Measurements from ENCODE around the gene CHIT1.

CHIT1 gene

GRCh38 chr1:203188686-203189232 lies 40.7 kb downstream of the CHIT1 start:
- DNase-seq (ENCODE audit: low read depth) = no peak

- no peak for DNase-seq (ENCODE audit: low read depth)
Measured at GRCh38 chr1:203187689-203188264, 41.7 kb downstream of the CHIT1 start.

- no peak for DNase-seq (ENCODE audit: low read depth)
Measured at GRCh38 chr1:203187304-203187685, 42.2 kb downstream of the CHIT1 start.

DNA sequence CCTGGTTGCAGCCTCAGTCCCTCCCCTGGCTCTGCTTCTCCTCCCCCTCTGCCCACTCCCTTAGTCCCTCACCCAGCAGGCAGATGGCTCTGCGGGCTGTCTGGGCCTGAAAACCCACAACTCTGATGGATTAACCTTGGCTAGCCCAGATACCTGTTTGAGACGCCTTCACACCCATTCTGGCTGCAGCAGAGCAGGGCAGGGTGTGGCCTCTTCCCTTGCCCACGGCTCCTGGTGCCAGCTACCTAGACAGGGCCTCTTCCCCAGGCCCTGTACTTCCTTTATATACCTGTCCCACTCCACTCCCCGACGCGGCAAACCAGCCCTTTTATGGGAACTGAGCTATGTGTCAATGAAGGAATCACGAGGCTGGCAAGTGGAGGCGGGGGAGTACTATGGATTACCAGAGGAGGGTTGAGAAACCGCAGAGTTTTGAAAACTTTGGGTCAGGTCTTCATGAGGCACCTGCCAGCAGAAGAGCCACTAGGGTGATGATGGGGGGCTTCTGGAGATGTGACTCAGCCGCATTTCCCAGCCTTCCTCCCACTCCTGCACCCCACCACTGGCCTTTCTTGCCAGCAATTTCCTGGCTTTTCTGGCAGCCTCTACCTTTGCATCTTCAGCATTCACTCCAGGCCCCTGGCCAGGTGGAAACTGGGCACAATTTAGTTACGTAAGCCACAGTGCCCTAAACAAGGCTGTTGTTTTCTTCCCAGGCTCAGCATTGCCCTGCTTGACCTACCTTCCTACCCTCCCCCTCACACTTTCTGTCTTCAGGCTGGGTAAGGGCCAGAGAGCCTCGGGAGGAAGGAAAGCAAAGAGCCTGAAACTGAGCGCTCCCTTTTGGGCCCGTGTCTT lies 42.8 kb downstream of the CHIT1 start, which contains the start of gene CHI3L1:
Gene CHI3L1, minus strand, starts transcription at position 259 of the 858 bp plus-strand sequence. Its CDS starts 81 bp downstream, at position 178.
- DNase-seq (ENCODE audit: low read depth) = no peak

GRCh38 chr1:203186091-203186445 lies 43.4 kb downstream of the CHIT1 start:
- no peak for DNase-seq (ENCODE audit: low read depth)

DNA sequence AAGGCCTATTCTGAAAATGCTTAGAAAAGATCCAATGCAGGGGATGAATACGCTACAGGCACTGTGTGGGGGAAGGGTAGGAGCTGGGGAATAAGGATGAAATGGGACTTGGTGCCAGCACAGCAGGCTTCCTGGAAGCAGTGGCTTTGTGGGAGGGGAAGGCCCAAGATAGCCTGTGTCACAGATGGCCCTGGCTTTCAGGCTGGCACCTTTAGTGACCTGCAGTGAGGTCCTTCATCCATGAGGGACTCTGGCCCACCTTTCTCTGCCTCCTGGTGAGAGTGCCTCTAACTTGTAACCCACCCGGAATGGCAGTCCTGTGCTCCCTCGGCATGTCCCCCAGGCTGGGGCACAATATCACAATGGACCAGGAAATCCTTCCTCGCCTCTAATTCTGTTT lies 43.9 kb downstream of the CHIT1 start:
- no peak for DNase-seq (ENCODE audit: low read depth)

DNA sequence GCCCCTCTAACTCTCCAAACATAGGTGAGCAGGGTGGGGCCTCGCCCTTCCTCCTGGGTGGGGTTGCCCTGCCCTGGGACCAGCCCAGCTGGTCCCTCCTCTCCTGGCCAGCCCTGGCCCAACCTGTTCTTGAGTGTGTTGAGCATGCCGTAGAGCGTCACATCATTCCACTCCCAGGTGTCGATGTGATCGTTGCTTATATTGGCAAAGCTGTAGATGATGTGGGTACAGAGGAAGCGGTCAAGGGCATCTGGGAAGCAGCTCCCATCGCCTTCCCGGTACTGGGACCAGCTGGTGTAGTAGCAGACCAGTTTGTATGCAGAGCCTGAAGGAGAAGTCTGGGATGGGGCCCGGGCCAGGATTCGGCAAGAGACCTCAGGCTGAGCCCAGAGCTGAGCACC lies 44.4 kb downstream of the CHIT1 start:
- no peak for DNase-seq (ENCODE audit: low read depth)

DNA sequence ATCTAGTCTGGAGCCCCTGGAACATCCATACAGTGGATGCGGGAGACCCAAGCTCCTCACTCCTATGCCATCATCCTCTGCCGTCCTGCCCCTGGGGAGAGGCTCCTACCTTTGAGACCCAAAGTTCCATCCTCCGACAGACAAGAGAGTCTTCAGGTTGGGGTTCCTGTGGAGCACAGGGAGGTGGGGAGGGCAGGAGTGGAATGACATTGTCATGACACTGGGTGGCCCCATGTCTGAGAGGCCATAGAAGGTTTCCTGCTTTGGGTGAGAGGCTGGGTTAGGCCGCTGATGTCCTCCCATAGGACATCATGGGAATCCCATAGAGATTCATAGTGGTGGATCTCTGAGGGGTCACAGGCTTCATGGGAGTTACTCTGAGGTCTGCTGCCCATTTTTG lies 45.0 kb downstream of the CHIT1 start:
- no peak for DNase-seq (ENCODE audit: low read depth)

DNA sequence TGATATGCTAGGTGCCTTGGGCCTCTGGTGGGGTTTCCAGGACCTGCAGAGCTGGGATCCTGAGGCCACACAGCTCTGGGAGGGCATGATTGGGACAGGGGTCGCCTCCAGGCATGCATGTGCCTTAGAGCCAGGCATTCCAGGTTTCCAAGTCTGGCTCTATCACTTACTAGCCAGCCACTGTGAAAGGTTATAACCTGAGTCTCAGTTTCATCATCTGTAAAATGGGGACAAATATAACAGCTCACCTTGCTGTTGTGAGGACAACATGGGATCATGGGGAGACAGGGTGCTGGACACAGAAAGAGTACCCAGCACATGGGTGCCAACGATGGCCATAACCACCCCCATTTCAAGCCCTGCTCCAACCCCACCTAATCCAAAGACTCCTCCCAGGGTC lies 45.6 kb downstream of the CHIT1 start:
- no peak for DNase-seq (ENCODE audit: low read depth)

DNA sequence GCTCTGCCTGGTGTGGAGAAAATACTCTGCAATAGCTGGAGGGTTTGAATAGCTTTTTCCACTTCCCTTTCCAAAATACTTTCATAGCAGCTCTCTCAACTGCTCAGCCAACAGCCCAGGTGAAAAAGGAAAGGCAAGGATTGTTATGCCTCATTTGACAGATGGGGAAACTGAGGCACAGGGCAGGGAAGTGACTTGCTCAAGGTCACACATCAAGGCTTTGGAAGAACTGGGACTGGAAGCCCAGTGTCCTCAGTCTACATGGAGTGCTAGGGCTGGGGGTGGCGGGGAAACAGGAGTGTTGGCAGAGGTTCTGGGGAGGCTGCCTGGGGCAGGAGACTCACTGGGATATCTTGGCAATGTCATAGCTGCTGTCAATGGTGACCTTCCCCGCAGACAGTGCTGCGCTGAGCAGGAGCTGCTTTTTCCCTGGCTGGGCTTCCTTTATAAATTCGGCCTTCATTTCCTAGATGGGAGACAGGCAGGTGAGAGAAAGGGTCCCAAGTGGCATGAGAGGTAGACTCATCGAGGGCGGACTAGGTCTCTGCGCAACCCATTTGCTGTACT lies 47.0 kb downstream of the CHIT1 start:
- DNase-seq (ENCODE audit: low read depth) = no peak

DNA sequence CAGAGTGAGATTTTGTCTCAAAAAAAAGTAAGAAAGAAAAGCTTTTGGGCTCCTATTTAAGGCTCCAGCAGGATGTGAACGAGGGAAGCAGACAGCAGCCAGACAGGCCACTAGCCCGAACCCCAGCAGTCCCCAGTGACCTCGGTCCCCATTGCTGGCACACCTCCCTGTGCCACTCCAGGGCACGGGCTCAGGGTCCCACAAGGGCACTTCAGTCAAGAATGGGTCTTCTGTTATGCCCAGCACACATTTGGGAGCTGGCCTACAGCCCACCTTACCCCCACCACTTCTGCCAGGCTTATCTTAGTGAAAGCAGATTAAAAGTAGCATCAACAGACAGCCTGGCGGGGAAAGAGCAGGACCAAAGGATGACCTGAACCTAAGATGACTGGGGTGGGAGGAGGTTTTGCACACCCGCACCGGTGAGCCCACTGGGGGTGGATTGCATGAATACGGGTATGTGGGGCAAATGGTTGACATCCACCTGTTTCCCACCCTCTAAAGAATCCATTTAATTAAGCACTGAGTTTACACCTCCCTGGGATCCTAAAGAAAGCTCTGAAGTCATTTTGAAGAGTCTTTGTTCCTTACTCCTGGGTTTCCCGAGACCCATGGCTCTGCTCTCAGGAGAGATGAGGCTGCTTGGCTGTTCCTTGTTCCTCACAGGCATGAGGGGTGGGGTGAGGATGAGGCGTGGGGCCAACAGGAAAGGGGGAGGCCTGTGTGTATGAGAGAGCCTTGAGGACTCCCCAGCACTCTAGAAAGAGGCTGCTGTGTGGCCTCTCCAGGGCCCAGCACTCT lies 47.7 kb downstream of the CHIT1 start:
- no peak for DNase-seq (ENCODE audit: low read depth)

GRCh38 chr1:203180611-203181330 lies 48.7 kb downstream of the CHIT1 start:
- DNase-seq (ENCODE audit: low read depth) = no peak

DNA sequence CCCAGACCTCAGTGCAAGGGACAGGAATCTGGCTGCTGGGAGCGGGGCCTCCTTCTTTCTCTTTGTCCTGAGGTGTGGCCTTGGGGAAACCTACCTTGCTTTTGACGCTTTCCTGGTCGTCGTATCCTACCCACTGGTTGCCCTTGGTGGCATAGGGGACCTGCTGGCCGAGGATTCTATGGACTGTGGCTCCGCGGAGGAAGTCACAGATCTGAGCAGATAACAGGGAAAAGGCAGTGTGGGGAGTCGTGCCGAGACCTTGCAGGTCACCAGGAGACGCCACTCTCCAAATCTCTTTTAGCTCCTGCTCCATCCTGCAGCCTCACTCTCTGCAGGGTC lies 49.8 kb downstream of the CHIT1 start:
- no peak for DNase-seq (ENCODE audit: low read depth)

DNA sequence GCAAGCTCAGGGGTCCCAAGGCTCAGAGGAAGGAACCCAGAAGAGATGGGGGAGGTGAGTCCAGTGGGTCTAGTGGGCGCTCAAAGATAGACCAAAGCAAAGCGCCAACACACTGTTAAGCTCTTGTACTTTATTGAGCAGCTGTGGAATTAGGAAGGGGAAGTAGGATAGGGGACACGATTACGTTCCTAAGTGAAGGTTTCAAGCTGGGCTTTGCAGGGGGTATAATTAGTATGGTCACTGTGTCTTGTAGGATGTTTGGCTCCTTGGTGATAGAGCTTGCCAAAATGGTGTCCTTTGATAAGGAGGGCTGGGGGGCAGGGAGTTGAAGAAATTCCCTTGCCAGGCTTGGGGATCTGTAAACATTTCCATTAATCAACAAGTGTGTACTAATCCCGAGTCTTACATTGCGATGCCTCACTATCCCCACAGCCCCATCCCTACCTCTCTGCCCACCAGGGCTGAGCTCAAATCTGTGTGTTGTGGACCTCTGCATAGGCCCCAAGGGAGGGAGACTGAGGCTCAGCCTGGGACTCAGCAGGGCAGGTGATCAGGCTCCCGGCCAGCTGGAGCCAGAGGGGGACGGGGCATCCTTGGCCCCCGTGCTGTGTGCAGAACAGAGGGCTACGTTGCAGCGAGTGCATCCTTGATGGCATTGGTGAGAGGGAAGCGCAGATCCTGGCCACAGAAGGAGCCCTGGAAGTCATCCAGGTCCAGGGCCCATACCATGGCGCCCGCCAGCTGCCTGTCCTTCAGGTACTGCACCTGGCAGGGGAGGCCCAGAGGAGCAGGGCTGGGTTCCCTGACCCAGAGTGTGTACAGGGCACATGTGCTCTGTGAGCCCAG lies 50.4 kb downstream of the CHIT1 start:
- DNase-seq (ENCODE audit: low read depth) = no peak

- DNase-seq (ENCODE audit: low read depth) = no peak
Measured at GRCh38 chr1:203178083-203178482, 51.4 kb downstream of the CHIT1 start.

GRCh38 chr1:203177470-203178039 lies 51.9 kb downstream of the CHIT1 start:
- DNase-seq (ENCODE audit: low read depth) = no peak

DNA sequence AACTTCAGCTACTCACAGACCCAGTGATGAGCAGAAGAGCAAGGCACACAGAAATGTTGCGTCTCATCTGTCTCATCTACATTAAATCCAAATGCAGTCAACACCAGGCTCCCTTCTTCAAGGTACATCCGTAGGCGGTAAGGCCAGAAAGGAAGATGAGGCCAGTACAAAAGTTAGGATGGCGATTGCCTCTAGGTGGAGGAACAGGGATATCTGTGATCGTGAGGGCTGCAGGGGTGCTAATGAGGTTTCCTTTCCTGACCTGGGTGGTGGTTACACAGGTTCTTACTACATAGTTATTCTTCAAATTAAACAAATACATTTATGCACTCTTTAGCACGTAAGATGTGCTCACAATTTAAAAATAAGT lies 52.5 kb downstream of the CHIT1 start:
- DNase-seq (ENCODE audit: low read depth) = no peak

GRCh38 chr1:203176273-203177035 lies 53.0 kb downstream of the CHIT1 start:
- DNase-seq (ENCODE audit: low read depth) = no peak

DNA sequence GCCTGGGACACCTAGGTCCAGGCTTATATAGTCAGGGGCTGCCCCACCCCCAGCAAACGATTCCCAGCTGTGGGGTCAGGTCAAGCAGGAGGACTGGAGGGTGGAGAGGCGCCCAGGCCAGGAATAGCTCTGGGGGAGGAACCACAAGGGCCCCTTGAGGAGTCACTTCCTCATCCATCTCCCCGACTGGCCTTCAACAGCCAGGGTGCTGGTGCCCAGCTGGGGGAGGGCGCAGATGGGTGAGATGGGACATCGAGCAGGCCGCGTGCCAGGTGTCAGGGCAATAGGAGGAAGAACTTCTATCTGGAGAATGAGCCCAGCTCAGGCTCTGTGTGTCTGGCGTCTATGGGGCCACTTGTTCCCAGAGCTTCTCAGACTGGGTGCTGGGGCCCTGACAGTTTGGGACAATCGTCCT lies 53.6 kb downstream of the CHIT1 start:
- no peak for DNase-seq (ENCODE audit: low read depth)
